Prostate gland (tissue), 2 donors: Measurements from ENCODE around the gene KAZN.

Source experiments
- CTCF ChIP-seq, 4 experiments: fragments of 200-600 bp in 2 of 4; fragments of 450-650 bp in 2 of 4; sonication (generic) in 2 of 4; IDR thresholded peaks; 1 replicate in 3 of 4; 2 replicates in 1 of 4; pipeline ENCODE4 v1.5.1; 2016 to 2019; ENCODE audit warnings: antibody characterized with exemption in 4 of 4, mild to moderate bottlenecking in 2 of 4, moderate library complexity in 2 of 4
- POLR2A ChIP-seq: fragments of 450-650 bp; IDR thresholded peaks from one replicate; pipeline ENCODE4 v1.6.1; 2016; ENCODE audit warnings: antibody characterized with exemption, mild to moderate bottlenecking
- POLR2AphosphoS5 ChIP-seq: sonication (generic); formaldehyde crosslinking; IDR thresholded peaks from one replicate; pipeline ENCODE4 v1.6.1; 2017; ENCODE audit warnings: antibody characterized with exemption

- TF ChIP-seq CTCF (IDR thresholded peaks at IDR 0.05) (no peak), POLR2A (no peak), POLR2AphosphoS5 (no peak)
These were observed 162.3 kb downstream of the KAZN start for GRCh38 chr1:14760780-14761179.
